GM12892 (cell line): ENCODE measurements around the gene ITSN1.

ENCODE experiments used
- POLR2A ChIP-seq: IDR thresholded peaks from 2 replicates; pipeline ENCODE4 v1.6.1; 2011; ENCODE audit warnings: low read depth, low read length, control low read depth
- POLR2AphosphoS5 ChIP-seq: IDR thresholded peaks from 2 replicates; pipeline ENCODE4 v1.6.1; 2011; ENCODE audit warnings: low read depth, low read length, control low read depth
- TAF1 ChIP-seq: IDR thresholded peaks from 2 replicates; pipeline ENCODE4 v1.6.1; 2011; ENCODE audit warnings: low read depth, mild to moderate bottlenecking, control low read depth, low read length, borderline replicate concordance

- TF ChIP-seq POLR2AphosphoS5 (no peak), TAF1 (no peak), POLR2A (no peak)
These were observed 250.6 kb downstream of the ITSN1 start for GRCh38 chr21:33892853-33893252.
